Measurements from ENCODE around the gene CMSS1.

CMSS1 gene

GRCh38 chr3:100080573-100080972 is 262.9 kb downstream of the CMSS1 start:
- TF ChIP-seq REST (IDR thresholded peaks at IDR 0.05; ENCODE audit: insufficient read depth in 1 of 2, low read depth in 2 of 2, low read length in 2 of 2) (no peak), TAF1 (IDR thresholded peaks at IDR 0.05; ENCODE audit: borderline replicate concordance, insufficient read depth, low read length) (no peak), FOXP2 (optimal IDR thresholded peaks at IDR 0.05; ENCODE audit: borderline replicate concordance, extremely low read depth, extremely low read length, insufficient read depth) (no peak), SIN3A (IDR thresholded peaks at IDR 0.05; ENCODE audit: borderline replicate concordance, insufficient read depth, low read length) (no peak), POLR2AphosphoS5 (IDR thresholded peaks at IDR 0.05; ENCODE audit: low read depth, low read length) (no peak)

DNA sequence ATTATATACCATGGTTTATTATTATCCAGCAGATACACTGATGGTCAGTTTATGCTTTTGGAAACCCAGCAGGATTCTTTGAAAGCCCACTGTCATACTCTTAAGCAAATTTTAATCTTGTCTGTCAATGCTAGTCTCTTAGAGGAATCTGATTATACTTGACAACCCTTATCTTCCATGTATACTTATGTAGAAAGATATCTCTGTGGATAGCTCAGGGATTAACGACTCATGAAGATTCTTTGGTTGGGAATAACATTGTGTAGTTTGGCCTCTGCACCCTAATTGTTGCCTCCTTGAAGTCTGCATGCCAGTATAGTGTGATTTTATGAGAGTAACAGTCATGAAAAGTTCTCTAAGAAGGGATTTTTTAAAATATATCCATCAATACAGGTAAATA is 263.6 kb downstream of the CMSS1 start:
- no peak for TF ChIP-seq POLR2AphosphoS5 (IDR thresholded peaks at IDR 0.05; ENCODE audit: low read depth, low read length)

GRCh38 chr3:100081986-100082692 is 264.5 kb downstream of the CMSS1 start:
- no peak for TF ChIP-seq SIN3A (IDR thresholded peaks at IDR 0.05; ENCODE audit: borderline replicate concordance, insufficient read depth, low read length)
- no peak for TF ChIP-seq REST (IDR thresholded peaks at IDR 0.05; ENCODE audit: insufficient read depth in 1 of 2, low read depth in 2 of 2, low read length in 2 of 2)
- no peak for TF ChIP-seq FOXP2 (optimal IDR thresholded peaks at IDR 0.05; ENCODE audit: borderline replicate concordance, extremely low read depth, extremely low read length, insufficient read depth)
- no peak for TF ChIP-seq TAF1 (IDR thresholded peaks at IDR 0.05; ENCODE audit: borderline replicate concordance, insufficient read depth, low read length)
- no peak for TF ChIP-seq POLR2AphosphoS5 (IDR thresholded peaks at IDR 0.05; ENCODE audit: low read depth, low read length)

DNA sequence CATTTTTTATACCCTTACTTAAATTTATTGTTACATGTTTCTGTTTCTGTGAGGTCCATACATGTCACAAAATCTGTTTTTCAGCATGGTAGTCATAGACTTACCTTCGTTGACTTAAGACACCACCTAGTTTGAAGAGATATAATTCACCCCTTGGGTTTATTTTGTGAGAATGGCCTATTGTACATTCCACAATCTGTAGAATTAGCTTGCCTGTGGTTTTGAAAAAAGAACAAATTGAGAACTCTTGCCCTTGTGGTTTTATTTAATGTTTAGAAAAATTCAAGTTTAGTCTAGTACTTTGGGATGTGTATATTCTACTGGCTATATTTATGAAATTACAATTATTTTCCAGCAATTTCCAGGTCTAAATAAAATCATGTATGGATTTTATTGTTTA is 265.1 kb downstream of the CMSS1 start:
- no peak for TF ChIP-seq SIN3A (IDR thresholded peaks at IDR 0.05; ENCODE audit: borderline replicate concordance, insufficient read depth, low read length)
- TF ChIP-seq TAF1 (IDR thresholded peaks at IDR 0.05; ENCODE audit: borderline replicate concordance, insufficient read depth, low read length): no peak
- TF ChIP-seq REST (IDR thresholded peaks at IDR 0.05; ENCODE audit: insufficient read depth in 1 of 2, low read depth in 2 of 2, low read length in 2 of 2): no peak
- TF ChIP-seq FOXP2 (optimal IDR thresholded peaks at IDR 0.05; ENCODE audit: borderline replicate concordance, extremely low read depth, extremely low read length, insufficient read depth): no peak
- no peak for TF ChIP-seq POLR2AphosphoS5 (IDR thresholded peaks at IDR 0.05; ENCODE audit: low read depth, low read length)

DNA sequence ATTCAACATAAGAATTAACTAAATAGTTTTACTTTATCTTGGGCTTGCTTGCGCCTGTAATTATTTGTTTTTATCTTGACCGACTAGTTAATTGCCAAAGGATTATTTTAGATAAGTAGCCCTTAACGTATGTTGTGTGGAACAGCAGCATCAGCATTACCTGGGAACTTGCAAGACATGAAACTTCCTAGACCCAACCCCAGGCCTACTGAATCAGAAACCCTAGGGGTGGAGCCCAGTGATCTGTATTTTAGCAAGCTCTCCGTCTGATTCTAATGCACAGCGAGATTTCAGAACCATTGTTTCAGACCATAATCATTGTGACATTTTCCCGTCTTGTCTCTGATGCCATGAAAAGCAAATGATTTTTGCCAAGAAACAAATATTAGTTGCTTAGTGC is 265.5 kb downstream of the CMSS1 start:
- no peak for TF ChIP-seq SIN3A (IDR thresholded peaks at IDR 0.05; ENCODE audit: borderline replicate concordance, insufficient read depth, low read length)
- no peak for TF ChIP-seq TAF1 (IDR thresholded peaks at IDR 0.05; ENCODE audit: borderline replicate concordance, insufficient read depth, low read length)
- TF ChIP-seq FOXP2 (optimal IDR thresholded peaks at IDR 0.05; ENCODE audit: borderline replicate concordance, extremely low read depth, extremely low read length, insufficient read depth): no peak
- no peak for TF ChIP-seq POLR2AphosphoS5 (IDR thresholded peaks at IDR 0.05; ENCODE audit: low read depth, low read length)
- no peak for TF ChIP-seq REST (IDR thresholded peaks at IDR 0.05; ENCODE audit: insufficient read depth in 1 of 2, low read depth in 2 of 2, low read length in 2 of 2)
